PC-9 (cell line): Measurements from ENCODE around the gene CSNK1D.

ENCODE experiments used
- CTCF ChIP-seq: fragments of 200-600 bp; sonication (generic); conservative IDR thresholded peaks from 2 replicates; pipeline ENCODE4 v1.6.1; 2017; ENCODE audit warnings: mixed run types, antibody characterized with exemption, mild to moderate bottlenecking, moderate library complexity
- EZH2 ChIP-seq: fragments of 200-600 bp; sonication (generic); IDR thresholded peaks from 2 replicates; pipeline ENCODE4 v1.8.0; 2017; ENCODE audit warnings: antibody characterized with exemption, low read depth

- TF ChIP-seq EZH2 (no peak), CTCF (no peak)
Measured at GRCh38 chr17:82237083-82237745, 36.3 kb downstream of the CSNK1D start.
